MM.1S (cell line): ENCODE data around the gene PPM1G.

ENCODE experiments used
- EZH2phosphoT487 ChIP-seq: fragments of 300-600 bp; sonication (generic); IDR thresholded peaks from 2 replicates; pipeline ENCODE4 v1.6.1; 2018; ENCODE audit warnings: antibody characterized with exemption, low read length
- TF ChIP-seq, protein P1 (sequence below): fragments of 300-600 bp; sonication (generic); IDR thresholded peaks from 2 replicates; pipeline ENCODE4 v1.5.1; 2016; ENCODE audit warnings: antibody characterized with exemption, low read length, mixed read lengths

DNA sequence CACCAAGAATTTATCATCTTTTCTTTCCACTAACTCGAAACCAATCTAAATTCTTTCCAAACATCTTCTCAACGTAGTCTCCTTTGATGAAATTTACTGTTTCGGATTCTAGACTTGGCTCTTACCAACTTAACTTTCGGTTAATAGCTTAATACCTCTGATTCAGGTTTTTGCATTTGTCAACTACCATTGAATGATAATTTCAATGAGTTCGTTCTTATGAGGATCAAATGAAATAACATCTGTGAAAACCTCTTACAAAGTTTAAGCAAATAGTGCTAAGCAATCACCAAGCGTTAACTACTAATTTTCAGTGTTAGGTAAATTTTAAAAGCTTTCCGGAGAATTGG lies 18.4 kb upstream of the PPM1G start:
- TF ChIP-seq, protein P1, sequence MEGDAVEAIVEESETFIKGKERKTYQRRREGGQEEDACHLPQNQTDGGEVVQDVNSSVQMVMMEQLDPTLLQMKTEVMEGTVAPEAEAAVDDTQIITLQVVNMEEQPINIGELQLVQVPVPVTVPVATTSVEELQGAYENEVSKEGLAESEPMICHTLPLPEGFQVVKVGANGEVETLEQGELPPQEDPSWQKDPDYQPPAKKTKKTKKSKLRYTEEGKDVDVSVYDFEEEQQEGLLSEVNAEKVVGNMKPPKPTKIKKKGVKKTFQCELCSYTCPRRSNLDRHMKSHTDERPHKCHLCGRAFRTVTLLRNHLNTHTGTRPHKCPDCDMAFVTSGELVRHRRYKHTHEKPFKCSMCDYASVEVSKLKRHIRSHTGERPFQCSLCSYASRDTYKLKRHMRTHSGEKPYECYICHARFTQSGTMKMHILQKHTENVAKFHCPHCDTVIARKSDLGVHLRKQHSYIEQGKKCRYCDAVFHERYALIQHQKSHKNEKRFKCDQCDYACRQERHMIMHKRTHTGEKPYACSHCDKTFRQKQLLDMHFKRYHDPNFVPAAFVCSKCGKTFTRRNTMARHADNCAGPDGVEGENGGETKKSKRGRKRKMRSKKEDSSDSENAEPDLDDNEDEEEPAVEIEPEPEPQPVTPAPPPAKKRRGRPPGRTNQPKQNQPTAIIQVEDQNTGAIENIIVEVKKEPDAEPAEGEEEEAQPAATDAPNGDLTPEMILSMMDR = no peak
- no peak for TF ChIP-seq EZH2phosphoT487
